Adrenal gland (tissue), 5 donors: ENCODE results near the gene GDF10.

ENCODE experiments used
- POLR2A ChIP-seq, 2 donors: fragments of 450-650 bp; IDR thresholded peaks; one replicate each; pipeline ENCODE4 v1.6.1; 2017; ENCODE audit warnings: antibody characterized with exemption in 2 of 2, mild to moderate bottlenecking in 2 of 2, moderate library complexity in 1 of 2
- TF ChIP-seq, protein P1 (sequence below), 6 experiments: fragments of 450-650 bp in 4 of 6; fragments of 200-600 bp in 2 of 6; sonication (generic) in 1 of 6; IDR thresholded peaks; 1 replicate in 5 of 6; 2 replicates in 1 of 6; pipeline versions ENCODE4 v1.5.1 to v1.8.0; 2016 to 2021; ENCODE audit warnings: antibody characterized with exemption in 6 of 6, mild to moderate bottlenecking in 2 of 6, moderate library complexity in 1 of 6
- donor health status: DM: no; HTN: no; CAD: no.

- TF ChIP-seq, protein P1, sequence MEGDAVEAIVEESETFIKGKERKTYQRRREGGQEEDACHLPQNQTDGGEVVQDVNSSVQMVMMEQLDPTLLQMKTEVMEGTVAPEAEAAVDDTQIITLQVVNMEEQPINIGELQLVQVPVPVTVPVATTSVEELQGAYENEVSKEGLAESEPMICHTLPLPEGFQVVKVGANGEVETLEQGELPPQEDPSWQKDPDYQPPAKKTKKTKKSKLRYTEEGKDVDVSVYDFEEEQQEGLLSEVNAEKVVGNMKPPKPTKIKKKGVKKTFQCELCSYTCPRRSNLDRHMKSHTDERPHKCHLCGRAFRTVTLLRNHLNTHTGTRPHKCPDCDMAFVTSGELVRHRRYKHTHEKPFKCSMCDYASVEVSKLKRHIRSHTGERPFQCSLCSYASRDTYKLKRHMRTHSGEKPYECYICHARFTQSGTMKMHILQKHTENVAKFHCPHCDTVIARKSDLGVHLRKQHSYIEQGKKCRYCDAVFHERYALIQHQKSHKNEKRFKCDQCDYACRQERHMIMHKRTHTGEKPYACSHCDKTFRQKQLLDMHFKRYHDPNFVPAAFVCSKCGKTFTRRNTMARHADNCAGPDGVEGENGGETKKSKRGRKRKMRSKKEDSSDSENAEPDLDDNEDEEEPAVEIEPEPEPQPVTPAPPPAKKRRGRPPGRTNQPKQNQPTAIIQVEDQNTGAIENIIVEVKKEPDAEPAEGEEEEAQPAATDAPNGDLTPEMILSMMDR (IDR thresholded peaks at IDR 0.05), result no peak
- no peak for TF ChIP-seq POLR2A (IDR thresholded peaks at IDR 0.05)
Observed at GRCh38 chr10:47294501-47294900, 5.5 kb upstream of the GDF10 start.
